Measurements from ENCODE around the gene GALM. TPM values are rescaled to one million over a fixed set of nuclear protein-coding genes. Genes with fewer than 3 reads are reported as not detected.
A peak's percentile ranks its signal among the peaks of the same experiment; 100 is the strongest.

The GALM gene
- total and polyA plus RNA-seq, 2 of the 13 experiments (the other 11 are each of a cell fraction or from before 2014, with no cell fraction given): 65.5 to 90.0 TPM

DNA sequence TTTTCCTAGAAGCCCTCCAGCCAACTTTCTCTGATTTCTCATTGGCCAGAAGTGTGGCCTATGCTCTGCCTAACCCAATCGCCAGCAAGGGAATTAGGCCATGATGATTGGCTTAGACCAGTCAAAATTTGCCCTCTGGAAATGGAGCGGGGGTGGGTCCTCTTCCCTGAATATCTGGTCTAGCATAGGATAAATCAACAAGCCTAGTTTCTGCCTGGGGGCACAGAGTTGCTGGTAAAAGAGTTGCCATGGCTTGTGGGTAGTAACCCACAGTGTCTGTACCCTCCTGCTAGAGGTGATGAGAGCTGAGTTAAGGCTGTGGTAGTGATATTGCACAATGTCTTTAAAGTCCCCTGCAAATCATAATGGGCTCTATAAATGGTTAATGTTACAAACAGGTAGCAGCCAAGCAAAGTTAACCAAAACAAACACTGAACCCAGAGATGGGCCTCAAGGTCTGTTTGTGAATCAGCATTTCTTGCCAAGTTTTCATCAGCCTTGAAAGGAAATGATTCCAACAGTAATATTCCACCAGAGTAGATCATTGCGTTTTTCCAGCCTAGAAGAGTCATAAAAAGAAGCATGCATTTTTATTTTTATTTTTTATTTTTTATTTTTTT is 19.3 kb downstream of the GALM start (continued):
- TF ChIP-seq, protein P1, sequence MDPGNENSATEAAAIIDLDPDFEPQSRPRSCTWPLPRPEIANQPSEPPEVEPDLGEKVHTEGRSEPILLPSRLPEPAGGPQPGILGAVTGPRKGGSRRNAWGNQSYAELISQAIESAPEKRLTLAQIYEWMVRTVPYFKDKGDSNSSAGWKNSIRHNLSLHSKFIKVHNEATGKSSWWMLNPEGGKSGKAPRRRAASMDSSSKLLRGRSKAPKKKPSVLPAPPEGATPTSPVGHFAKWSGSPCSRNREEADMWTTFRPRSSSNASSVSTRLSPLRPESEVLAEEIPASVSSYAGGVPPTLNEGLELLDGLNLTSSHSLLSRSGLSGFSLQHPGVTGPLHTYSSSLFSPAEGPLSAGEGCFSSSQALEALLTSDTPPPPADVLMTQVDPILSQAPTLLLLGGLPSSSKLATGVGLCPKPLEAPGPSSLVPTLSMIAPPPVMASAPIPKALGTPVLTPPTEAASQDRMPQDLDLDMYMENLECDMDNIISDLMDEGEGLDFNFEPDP (CRISPR knock-in tag; conservative IDR thresholded peaks at IDR 0.05): 0 out of 2 replicates have a peak, but pooled peaks have one; percentile 70
- TF ChIP-seq ARNTL (CRISPR knock-in tag; IDR thresholded peaks at IDR 0.05): no peak
- TF ChIP-seq, protein P2, sequence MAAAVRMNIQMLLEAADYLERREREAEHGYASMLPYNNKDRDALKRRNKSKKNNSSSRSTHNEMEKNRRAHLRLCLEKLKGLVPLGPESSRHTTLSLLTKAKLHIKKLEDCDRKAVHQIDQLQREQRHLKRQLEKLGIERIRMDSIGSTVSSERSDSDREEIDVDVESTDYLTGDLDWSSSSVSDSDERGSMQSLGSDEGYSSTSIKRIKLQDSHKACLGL (CRISPR knock-in tag; IDR thresholded peaks at IDR 0.05): no peak
- no peak for TF ChIP-seq ZNF567 (CRISPR knock-in tag; IDR thresholded peaks at IDR 0.05; ENCODE audit: borderline replicate concordance)
- TF ChIP-seq ZFP1 (CRISPR knock-in tag; IDR thresholded peaks at IDR 0.05): peak; percentile 82; the same call in 1 of the 2 replicates
- TF ChIP-seq ATF7-NPFF (CRISPR knock-in tag; IDR thresholded peaks at IDR 0.05; ENCODE audit: low read depth): no peak
- TF ChIP-seq MBNL3 (CRISPR knock-in tag; conservative IDR thresholded peaks at IDR 0.05): no peak
- TF ChIP-seq ZNF569 (CRISPR knock-in tag; IDR thresholded peaks at IDR 0.05; ENCODE audit: borderline replicate concordance): no peak
- no peak for TF ChIP-seq ISX (CRISPR knock-in tag; conservative IDR thresholded peaks at IDR 0.05)
- TF ChIP-seq ZGPAT (CRISPR knock-in tag; IDR thresholded peaks at IDR 0.05): peak; percentile 56; the same call in 1 of the 2 replicates
- peak; percentile 59 for TF ChIP-seq JARID2 (CRISPR knock-in tag; IDR thresholded peaks at IDR 0.05; ENCODE audit: insufficient replicate concordance)
- peak; percentile 61; the same call in 1 of the 2 replicates for TF ChIP-seq ZNF503 (CRISPR knock-in tag; IDR thresholded peaks at IDR 0.05)
- TF ChIP-seq, protein P3, sequence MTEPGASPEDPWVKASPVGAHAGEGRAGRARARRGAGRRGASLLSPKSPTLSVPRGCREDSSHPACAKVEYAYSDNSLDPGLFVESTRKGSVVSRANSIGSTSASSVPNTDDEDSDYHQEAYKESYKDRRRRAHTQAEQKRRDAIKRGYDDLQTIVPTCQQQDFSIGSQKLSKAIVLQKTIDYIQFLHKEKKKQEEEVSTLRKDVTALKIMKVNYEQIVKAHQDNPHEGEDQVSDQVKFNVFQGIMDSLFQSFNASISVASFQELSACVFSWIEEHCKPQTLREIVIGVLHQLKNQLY (CRISPR knock-in tag; IDR thresholded peaks at IDR 0.05): 0 out of 2 replicates have a peak, but pooled peaks have one; percentile 42
- TF ChIP-seq CHCHD3 (CRISPR knock-in tag; IDR thresholded peaks at IDR 0.05): no peak
- no peak for TF ChIP-seq DR1 (CRISPR knock-in tag; IDR thresholded peaks at IDR 0.05)
- no peak for TF ChIP-seq ZBTB1 (CRISPR knock-in tag; IDR thresholded peaks at IDR 0.05; ENCODE audit: borderline replicate concordance)
- TF ChIP-seq ZNF296 (CRISPR knock-in tag; conservative IDR thresholded peaks at IDR 0.05): no peak
- TF ChIP-seq PRMT3 (CRISPR knock-in tag; IDR thresholded peaks at IDR 0.05; ENCODE audit: borderline replicate concordance, low read depth): no peak
- TF ChIP-seq ZNF12 (CRISPR knock-in tag; IDR thresholded peaks at IDR 0.05): 0 out of 2 replicates have a peak, but pooled peaks have one; percentile 7
- TF ChIP-seq GTF2F1 (IDR thresholded peaks at IDR 0.05; ENCODE audit: low read length): no peak
- TF ChIP-seq HES4 (CRISPR knock-in tag; IDR thresholded peaks at IDR 0.05; ENCODE audit: borderline replicate concordance): no peak

Data from HepG2 (cell line).